Bronchial epithelial cell (primary cell): ENCODE measurements around the gene CGB8. TPM values are rescaled to one million over a fixed set of nuclear protein-coding genes. Genes with fewer than 3 reads are reported as not detected.
A peak's percentile ranks its signal among the peaks of the same experiment; 100 is the strongest.

Experiments used
- DNase-seq: peaks from one replicate; pipeline ENCODE4 v3.0.0-alpha.2; 2010; ENCODE audit warnings: low read depth
- FAIRE-seq: peaks from 2 replicates; lab custom pipeline; 2011; peaks lifted over from hg19 to GRCh38; lab: Jason Lieb, UNC
- H3K27me3 ChIP-seq: 2 replicates; pipeline ENCODE4 v1.5.1; 2011; ENCODE audit warnings: low read length; ENCODE audit not compliant: control insufficient read depth, insufficient read depth
- H3K36me3 ChIP-seq: 2 replicates; pipeline ENCODE4 v1.5.1; 2011; ENCODE audit warnings: low read length; ENCODE audit not compliant: control insufficient read depth, insufficient read depth
- H3K4me3 ChIP-seq: 2 replicates; pipeline ENCODE4 v1.5.1; 2011; ENCODE audit warnings: mild to moderate bottlenecking, low read depth, low read length, control low read depth
- CTCF ChIP-seq: IDR thresholded peaks from 2 replicates; pipeline ENCODE4 v1.5.1; 2011; ENCODE audit warnings: mild to moderate bottlenecking, moderate library complexity, low read length, control low read depth, inconsistent platforms; ENCODE audit not compliant: insufficient read depth, severe bottlenecking
- total RNA-seq: library from RNA; depleted of rRNA; stranded (reverse); fragments of >200 nt; gene quantifications from 2 replicates; pipeline ENCODE4 v1.2.1, GENCODE V29; 2014

Gene CGB8
- total RNA-seq, 1 donor from 2014 or later: not detected

- H3K4me3 ChIP-seq: no peak overlapping the region
- peaks cover 11% of the 10 kb centered on the region for H3K27me3 ChIP-seq
- DNase-seq: peak; percentile 63
- H3K36me3 ChIP-seq: no peaks in the 10 kb centered on the region
- peak; percentile 83 for FAIRE-seq
- no peak for TF ChIP-seq CTCF
These were observed 20.1 kb upstream of the CGB8 start for GRCh38 chr19:49069026-49069425.

- TF ChIP-seq CTCF: no peak
- FAIRE-seq: no peak
- Histone ChIP-seq H3K4me3 (no peak overlapping the region), H3K27me3 (peaks cover 5% of the 10 kb centered on the region), H3K36me3 (no peaks in the 10 kb centered on the region)
- no peak for DNase-seq
These were observed 18.6 kb upstream of the CGB8 start for GRCh38 chr19:49067554-49067953.

- FAIRE-seq: no peak
- no peak for DNase-seq
- Histone ChIP-seq H3K27me3 (no peaks in the 10 kb centered on the region), H3K36me3 (peaks cover 2% of the 10 kb centered on the region), H3K4me3 (no peak overlapping the region)
- TF ChIP-seq CTCF: no peak
These were observed 17.1 kb upstream of the CGB8 start for GRCh38 chr19:49065905-49066512.

- no peak for FAIRE-seq
- Histone ChIP-seq H3K4me3 (peak within 1 kb of the TSS; percentile 67), H3K27me3 (no peaks in the 10 kb centered on the region), H3K36me3 (peaks cover 2% of the 10 kb centered on the region)
- peak; percentile 17 for TF ChIP-seq CTCF
- peak; percentile 47 for DNase-seq
These were observed 16.1 kb upstream of the CGB8 start, which contains the start of gene NTF4 for GRCh38 chr19:49064768-49065611. Gene NTF4, minus strand, starts transcription at chr19:49064818. Its CDS starts 2,821 bp downstream, at chr19:49061997.

- peaks cover 2% of the 10 kb centered on the region for H3K36me3 ChIP-seq
- no peak for FAIRE-seq
- no peak for TF ChIP-seq CTCF
- H3K4me3 ChIP-seq: peak overlapping the region; percentile 67
- H3K27me3 ChIP-seq: no peaks in the 10 kb centered on the region
- peak; percentile 78 for DNase-seq
These were observed 15.2 kb upstream of the CGB8 start for GRCh38 chr19:49064029-49064629.
